Peyer's patch (tissue), 4 donors: ENCODE data around the gene TTI1.

Source experiments
- POLR2A ChIP-seq, 2 donors: fragments of 450-650 bp; IDR thresholded peaks; one replicate each; pipeline ENCODE4 v1.5.1; 2017; ENCODE audit warnings: antibody characterized with exemption in 2 of 2, mild to moderate bottlenecking in 2 of 2, moderate library complexity in 2 of 2
- TF ChIP-seq, protein P1 (sequence below), 6 experiments: fragments of 450-650 bp in 4 of 6; fragments of 200-600 bp in 2 of 6; sonication (generic) in 1 of 6; IDR thresholded peaks; one replicate each; pipeline ENCODE4 v1.5.1; 2017 to 2019; ENCODE audit warnings: antibody characterized with exemption in 6 of 6, mild to moderate bottlenecking in 3 of 6, moderate library complexity in 1 of 6

GRCh38 chr20:38005903-38006302 lies 27.4 kb downstream of the TTI1 start:
- TF ChIP-seq, protein P1, sequence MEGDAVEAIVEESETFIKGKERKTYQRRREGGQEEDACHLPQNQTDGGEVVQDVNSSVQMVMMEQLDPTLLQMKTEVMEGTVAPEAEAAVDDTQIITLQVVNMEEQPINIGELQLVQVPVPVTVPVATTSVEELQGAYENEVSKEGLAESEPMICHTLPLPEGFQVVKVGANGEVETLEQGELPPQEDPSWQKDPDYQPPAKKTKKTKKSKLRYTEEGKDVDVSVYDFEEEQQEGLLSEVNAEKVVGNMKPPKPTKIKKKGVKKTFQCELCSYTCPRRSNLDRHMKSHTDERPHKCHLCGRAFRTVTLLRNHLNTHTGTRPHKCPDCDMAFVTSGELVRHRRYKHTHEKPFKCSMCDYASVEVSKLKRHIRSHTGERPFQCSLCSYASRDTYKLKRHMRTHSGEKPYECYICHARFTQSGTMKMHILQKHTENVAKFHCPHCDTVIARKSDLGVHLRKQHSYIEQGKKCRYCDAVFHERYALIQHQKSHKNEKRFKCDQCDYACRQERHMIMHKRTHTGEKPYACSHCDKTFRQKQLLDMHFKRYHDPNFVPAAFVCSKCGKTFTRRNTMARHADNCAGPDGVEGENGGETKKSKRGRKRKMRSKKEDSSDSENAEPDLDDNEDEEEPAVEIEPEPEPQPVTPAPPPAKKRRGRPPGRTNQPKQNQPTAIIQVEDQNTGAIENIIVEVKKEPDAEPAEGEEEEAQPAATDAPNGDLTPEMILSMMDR (IDR thresholded peaks at IDR 0.05): no peak
- TF ChIP-seq POLR2A (IDR thresholded peaks at IDR 0.05): no peak
